Ureter (tissue), 1 donor: ENCODE data around the gene TSSK2. TPM values are rescaled to one million over a fixed set of nuclear protein-coding genes. Genes with fewer than 3 reads are reported as not detected.

Experiments
- DNase-seq: peaks from one replicate; pipeline ENCODE4 v3.0.0-alpha.2; 2020; ENCODE audit warnings: low spot score
- total RNA-seq: library from RNA; stranded (reverse); gene quantifications from one replicate; pipeline ENCODE4 v1.2.4, GENCODE V29; 2023
- donor health status: DM: yes; HTN: yes; CAD: no.

TSSK2 gene
- total RNA-seq, 1 donor from 2014 or later, result not detected

- no peak for DNase-seq
Measured at GRCh38 chr22:19106886-19107729, 24.0 kb upstream of the TSSK2 start.

- DNase-seq, result no peak
Measured at GRCh38 chr22:19107730-19108074, 23.4 kb upstream of the TSSK2 start.

- no peak for DNase-seq
Measured at GRCh38 chr22:19108807-19109197, 22.3 kb upstream of the TSSK2 start.

- DNase-seq, result no peak
Measured at GRCh38 chr22:19109198-19110063, 21.7 kb upstream of the TSSK2 start.

DNA sequence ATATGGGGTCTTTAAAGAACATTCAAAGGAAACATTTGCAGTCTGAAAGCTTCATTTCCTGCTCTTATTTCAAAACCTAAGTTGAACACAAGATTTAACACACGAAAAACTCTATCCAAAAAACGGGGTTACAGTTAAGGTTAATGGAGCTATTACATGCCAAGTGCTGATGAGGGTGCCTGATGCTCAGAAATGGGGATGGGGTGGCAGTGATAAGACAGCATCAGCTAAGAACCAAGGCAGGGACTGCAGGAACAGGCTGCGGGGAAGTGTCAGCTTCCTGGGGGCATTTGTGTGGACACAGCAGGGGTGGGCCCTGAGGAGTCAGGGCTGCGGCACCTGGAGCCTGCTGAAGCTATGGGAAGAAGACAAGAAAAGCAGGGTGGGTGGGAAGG lies 21.0 kb upstream of the TSSK2 start:
- DNase-seq, result no peak

DNA sequence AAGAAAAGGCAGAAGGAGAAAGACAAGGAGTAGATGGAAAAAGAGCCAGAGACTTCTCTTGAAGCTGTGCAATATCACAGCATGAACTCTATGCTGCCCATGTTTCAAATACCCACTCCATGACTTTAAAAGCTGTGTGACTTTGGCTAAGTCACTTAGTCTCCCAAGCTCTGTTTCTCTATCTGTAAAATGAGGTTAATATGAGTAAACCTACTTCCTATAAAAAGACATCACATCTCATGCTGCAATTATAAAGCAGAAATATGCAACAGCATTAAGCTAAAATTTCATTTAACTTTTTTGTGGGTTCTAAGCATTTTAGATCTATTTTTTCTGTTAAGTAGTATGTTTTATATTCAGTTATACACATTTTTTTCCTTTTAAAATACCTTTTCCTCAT lies 20.5 kb upstream of the TSSK2 start:
- no peak for DNase-seq

- DNase-seq, result no peak
Measured at GRCh38 chr22:19111140-19111539, 20.0 kb upstream of the TSSK2 start.

DNA sequence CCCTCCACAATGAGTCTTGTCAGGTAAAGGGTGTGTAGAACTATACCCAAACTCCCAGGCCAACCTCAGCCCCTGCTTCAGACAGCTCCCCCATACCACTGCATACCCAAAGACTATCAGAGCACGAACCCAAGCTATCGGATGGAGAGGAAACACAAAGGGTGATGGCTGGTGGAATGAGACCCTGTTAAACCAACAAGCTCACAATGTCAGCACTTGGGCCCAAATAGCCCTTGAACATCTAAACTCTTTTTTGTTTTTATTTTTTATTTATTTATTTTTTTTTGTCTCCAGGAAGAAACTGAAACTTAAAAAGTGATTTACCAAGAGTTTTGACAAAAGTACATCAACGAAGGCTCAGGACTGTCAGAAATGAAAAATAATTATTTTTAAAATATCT lies 19.5 kb upstream of the TSSK2 start:
- DNase-seq, result no peak

- no peak for DNase-seq
Measured at GRCh38 chr22:19113429-19113828, 17.7 kb upstream of the TSSK2 start.

- DNase-seq, result no peak
Measured at GRCh38 chr22:19114984-19115552, 16.0 kb upstream of the TSSK2 start.

DNA sequence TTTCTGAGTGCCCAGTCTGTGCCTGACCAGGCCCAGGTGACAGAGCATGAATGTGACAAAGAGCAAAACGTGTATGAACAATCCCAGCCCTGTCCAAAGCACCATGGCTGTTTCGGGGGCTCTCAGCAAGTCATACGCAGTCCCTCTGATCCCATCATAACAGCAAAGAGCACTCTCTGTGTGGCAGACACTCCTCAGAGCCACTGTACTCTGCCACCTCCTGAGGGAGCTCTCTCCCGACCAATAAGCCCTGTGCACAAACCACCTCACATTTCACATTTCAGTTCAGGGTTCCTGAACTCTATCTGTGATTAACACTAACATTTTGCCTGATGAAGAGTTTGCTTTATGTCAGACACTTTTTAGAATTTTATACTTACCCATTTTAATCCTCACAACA lies 15.5 kb upstream of the TSSK2 start:
- DNase-seq, result no peak

DNA sequence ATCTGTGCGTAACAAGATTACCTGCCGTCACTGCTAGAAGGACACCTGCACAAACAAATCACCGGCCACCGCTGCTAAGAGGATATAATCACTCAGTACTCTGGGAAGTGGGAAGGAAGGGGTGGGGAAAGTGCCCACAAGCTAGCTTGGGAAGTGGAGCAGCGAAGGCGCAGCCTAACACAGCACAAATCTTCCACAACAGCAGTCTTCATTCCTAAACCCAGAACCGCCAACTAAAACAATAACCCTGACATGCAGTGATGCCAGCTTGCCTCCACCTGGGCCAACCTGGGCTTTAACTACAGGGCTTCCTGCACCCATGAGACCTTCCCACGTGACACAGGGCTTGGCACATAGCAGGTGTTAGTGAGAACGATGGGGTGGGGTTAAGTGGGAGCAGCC lies 14.0 kb upstream of the TSSK2 start:
- DNase-seq, result no peak

DNA sequence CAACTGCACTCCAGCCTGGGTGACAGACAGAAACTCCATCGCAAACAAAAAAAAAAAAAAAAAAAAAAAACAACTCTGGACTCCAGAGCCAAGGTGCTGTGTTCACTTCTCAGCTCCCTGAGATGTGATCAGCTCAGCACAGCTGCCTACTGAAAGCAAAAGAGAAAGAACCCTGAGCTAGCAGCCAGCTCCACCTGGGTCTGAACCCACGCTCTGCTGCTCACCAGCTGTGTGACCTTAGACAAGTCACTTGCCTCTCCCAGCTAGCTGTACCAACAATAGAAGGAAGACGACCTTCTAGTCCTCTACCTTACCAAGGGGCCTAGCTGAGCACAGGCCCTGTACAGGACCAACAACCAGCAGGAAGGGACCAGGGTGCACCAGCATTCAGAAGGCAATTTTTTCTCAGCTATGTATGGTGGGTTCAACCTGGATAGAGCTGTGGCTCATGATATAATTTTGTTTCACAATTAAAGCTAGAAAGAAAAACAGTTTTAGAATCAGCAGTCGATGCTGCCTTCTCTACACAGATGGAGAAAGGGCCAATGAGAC lies 12.7 kb upstream of the TSSK2 start:
- DNase-seq, result no peak

DNA sequence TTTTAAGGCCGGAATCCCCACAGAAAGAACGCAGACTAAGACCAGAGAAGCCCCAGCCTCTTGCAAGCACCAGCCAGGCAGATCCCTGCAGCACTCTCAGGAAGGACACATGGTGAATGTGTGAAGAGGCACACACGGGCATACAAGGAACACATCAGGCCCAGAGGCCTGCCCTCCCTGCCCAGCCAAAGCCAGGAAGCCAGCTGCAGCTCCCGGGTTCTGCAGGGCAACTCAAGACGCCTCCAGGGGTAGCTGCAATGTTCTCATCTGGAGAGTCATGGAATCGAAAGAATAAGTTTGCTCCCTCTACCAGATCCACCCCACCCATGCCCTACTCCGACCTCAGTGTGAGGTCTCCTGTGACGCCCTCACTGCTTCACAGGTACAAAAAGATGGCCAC lies 11.2 kb upstream of the TSSK2 start:
- no peak for DNase-seq

DNA sequence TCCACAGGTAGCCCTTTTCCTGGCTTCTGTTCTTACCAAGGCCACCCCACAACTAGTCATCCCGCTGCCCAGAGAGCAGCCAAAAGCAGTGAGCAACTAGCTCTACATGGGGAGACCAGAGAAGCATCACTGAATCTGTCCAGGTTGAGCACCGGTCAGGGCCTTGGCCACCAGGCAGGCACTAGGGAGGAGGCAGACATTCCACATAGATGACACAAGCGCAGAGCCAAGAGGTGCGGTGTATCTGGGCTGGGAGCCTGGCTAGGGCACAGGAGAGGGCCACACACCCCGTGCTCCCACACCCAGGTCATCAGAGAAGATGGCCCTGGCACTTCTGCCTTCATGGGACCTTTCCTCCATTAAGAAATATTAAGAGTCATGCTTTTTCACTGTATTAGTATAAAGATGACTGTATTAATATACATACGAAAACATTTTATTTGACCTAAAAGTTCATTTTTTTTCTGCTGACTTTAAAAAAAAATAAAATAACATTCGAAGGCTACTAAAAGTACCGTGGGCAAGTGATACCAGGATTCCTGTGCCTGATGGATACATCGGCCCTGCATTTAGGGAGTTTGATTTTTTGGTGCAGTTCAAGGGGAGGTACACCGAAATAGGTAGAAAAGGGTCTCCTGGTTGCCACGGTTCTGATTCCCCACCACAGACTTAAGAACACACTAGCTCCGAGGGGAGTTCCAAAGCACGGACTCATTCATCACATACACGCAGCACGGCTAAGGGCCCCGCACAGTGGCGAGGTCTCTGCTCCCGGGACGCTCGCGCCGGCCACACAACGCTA lies 10.1 kb upstream of the TSSK2 start:
- no peak for DNase-seq

DNA sequence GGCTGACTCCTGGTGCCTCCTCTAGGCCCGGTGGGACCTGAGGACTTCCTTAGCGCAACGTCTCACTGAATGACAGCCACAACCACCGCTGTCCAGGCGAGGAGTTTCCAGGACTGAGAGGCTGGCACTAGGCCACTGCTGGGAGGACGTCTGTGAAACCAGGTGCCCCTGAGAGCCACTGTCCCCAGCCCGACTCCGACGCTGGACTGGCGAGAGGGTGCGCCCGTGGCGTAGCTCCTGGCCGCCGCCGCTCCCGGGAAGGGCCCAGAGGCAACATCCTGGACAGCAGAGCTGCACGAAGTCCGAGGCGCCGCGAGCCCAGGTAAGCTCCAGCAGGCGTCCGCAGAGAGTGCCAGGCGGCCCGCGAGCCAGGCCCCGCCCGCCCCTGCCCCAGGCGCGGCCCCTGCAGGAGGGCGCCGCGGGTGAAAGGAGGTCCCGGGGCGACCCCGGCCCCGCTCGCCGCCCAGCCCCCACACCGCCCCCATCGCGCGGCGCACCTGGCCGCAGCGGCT lies 9.4 kb upstream of the TSSK2 start:
- peak; percentile 56 for DNase-seq

DNA sequence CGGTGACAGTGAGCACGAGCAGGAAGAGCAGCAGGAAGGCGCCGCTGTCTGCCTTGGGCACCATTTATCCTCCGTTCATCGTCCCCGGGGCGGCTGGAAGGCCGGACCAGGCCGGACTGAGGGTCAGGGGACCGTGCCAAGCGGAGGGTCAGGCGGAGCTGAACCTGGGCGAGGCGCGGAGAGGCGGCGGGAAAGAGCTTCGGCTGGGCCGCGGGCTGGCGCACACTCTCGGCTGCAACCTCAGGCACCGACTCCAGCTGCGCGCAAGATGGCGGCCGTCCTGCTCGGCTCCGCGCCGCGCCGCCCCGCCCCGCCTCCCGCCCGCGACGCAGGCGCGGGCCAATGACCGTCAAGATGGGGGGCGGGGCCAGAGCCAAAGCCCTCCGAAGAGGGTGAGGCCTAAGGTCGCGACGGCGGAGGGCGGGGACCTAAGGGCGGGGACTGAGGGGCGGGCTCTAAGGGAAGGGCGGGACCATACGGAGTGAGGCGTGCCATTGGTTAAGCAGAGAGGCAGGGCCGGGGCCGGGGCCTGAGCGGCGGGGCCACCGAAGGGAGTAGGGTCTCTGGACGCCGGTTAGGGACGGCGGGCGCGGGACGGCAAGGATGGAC lies 8.9 kb upstream of the TSSK2 start, which contains the start of gene DGCR2:
DGCR2 (minus strand) TSS at position 270 of the 609 bp plus-strand sequence; CDS start at position 64, 206 bp downstream.
- peak; percentile 97 for DNase-seq

GRCh38 chr22:19122752-19123492 lies 8.2 kb upstream of the TSSK2 start:
- no peak for DNase-seq

DNA sequence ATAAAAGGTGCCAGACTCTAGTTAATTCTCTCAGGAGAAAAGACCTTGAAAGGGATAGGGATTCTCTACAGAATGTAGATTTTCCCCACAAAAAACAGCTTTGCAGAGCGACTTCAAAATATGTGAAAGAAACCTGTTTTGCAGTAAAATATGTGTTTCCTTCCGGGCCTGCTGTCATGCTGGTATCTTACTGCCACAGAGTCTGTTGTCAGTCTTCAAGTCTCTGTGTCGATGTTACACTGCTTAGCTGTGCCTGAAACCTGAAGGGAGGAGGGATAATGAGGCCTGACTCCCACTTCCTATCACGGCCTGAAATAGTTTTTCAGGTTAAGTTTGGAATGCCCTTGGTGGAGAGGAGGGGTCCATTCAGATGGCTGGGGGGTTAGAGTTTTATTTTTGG lies 7.2 kb upstream of the TSSK2 start:
- DNase-seq, result no peak

GRCh38 chr22:19124377-19124776 lies 6.7 kb upstream of the TSSK2 start:
- DNase-seq, result no peak
